ENCODE results near the gene DLL1. TPM values are rescaled to one million over a fixed set of nuclear protein-coding genes. Genes with fewer than 3 reads are reported as not detected.
"Not testable (repeated sequence)": the region's sequence is repeated elsewhere in the genome, so short reads cannot be mapped to it uniquely, and the experiment has no call there.

DLL1 gene
- total RNA-seq, 2 experiments from 2014 or later: 15.2 to 15.8 TPM

- Mint-ChIP-seq H3K27me3 (peaks cover 13% of the 10 kb centered on the region), H3K36me3 (no peaks in the 10 kb centered on the region), H3K27ac (no peak overlapping the region), H3K4me1 (no peaks in the 10 kb centered on the region), H3K4me3 (no peak overlapping the region), H3K9me3 (no peaks in the 10 kb centered on the region)
- POLR2A ChIA-PET: interaction anchor here (0.5 kb wide), 1 partner anchor 50 kb away, joined by 3 read pairs; no protein-coding TSS in a partner anchor
- no peak for ATAC-seq (ENCODE audit: low read depth)
- DNase-seq: no peak
Measured at GRCh38 chr6:170265655-170266054, 25.2 kb downstream of the DLL1 start.

- H3K4me1 Mint-ChIP-seq; H3K36me3 Mint-ChIP-seq; DNase-seq; ATAC-seq (ENCODE audit: low read depth); H3K27ac Mint-ChIP-seq; H3K4me3 Mint-ChIP-seq; POLR2A ChIA-PET; H3K9me3 Mint-ChIP-seq: not testable (repeated sequence)
- peaks cover 14% of the 10 kb centered on the region for H3K27me3 Mint-ChIP-seq
Measured at GRCh38 chr6:170264644-170265043, 26.2 kb downstream of the DLL1 start.

DNA sequence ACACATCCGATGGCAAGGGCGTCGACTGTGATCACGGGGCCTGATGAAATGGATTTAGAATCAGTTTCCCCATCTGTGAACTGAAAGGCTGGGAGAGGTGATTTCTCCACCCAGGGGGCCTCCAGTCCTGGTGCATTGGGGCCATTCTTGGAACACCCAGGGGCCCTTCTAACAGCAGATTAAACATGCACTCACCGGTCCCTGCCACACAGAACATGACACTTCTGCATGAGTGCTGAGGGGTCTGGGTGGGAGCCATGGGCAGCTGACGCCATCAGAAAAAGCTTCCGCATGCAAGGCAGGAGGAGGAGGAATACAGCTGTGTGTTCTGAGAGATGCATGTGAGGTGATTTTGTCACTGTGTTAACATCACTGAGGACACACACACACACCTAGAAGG, 26.8 kb downstream of the DLL1 start:
- Mint-ChIP-seq H3K4me3 (no peak overlapping the region), H3K27ac (no peak overlapping the region), H3K4me1 (no peaks in the 10 kb centered on the region), H3K36me3 (no peaks in the 10 kb centered on the region), H3K27me3 (peaks cover 10% of the 10 kb centered on the region), H3K9me3 (no peaks in the 10 kb centered on the region)
- ATAC-seq (ENCODE audit: low read depth) (no peak), DNase-seq (no peak)
- POLR2A ChIA-PET: no interaction called here

GRCh38 chr6:170263410-170263809, 27.5 kb downstream of the DLL1 start:
- no peaks in the 10 kb centered on the region for H3K9me3 Mint-ChIP-seq
- H3K27me3 Mint-ChIP-seq: peaks cover 14% of the 10 kb centered on the region
- no peak overlapping the region for H3K27ac Mint-ChIP-seq
- no peaks in the 10 kb centered on the region for H3K4me1 Mint-ChIP-seq
- H3K4me3 Mint-ChIP-seq: no peak overlapping the region
- H3K36me3 Mint-ChIP-seq: no peaks in the 10 kb centered on the region
- POLR2A ChIA-PET: no interaction called here
- DNase-seq (no peak), ATAC-seq (ENCODE audit: low read depth) (no peak)

DNA sequence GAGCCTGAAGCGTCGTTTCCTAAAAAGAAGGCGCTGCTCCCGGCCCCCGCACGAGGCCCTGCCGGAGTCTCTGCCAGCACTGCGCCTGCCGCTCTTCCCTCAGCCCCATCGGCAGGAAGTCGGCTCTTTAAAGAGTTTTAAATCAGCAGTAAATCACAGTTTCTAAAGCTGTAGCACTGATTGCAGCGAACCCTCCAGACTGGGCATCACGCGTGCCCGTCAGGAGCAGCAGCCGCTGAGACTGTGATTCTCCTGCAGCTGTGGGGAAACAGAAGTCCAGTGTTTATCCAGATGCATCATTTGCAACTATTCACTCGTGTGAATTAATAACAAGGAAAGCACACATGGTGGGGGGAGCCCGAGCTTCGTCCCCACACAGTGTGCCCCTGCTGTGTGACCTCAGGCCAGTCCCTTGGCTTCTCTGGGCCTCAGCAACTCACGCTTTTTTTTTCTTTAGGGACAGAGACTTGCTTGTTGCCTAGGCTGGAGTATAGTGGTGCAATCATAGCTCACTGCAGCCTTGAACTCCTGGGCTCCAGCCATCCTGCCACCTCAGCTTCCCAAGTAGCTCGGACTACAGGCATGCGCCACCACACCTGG, 28.3 kb downstream of the DLL1 start:
- Mint-ChIP-seq H3K27ac (no peak overlapping the region), H3K4me3 (no peak overlapping the region), H3K9me3 (no peaks in the 10 kb centered on the region), H3K4me1 (no peaks in the 10 kb centered on the region), H3K27me3 (peaks cover 14% of the 10 kb centered on the region), H3K36me3 (no peaks in the 10 kb centered on the region)
- ATAC-seq (ENCODE audit: low read depth) (no peak), DNase-seq (no peak)
- POLR2A ChIA-PET: interaction anchor here (0.6 kb wide), 1 partner anchor 183 kb away, joined by 3 read pairs; no protein-coding TSS in a partner anchor

GRCh38 chr6:170261643-170262488, 29.0 kb downstream of the DLL1 start:
- DNase-seq (no peak), ATAC-seq (ENCODE audit: low read depth) (no peak)
- Mint-ChIP-seq H3K9me3 (no peaks in the 10 kb centered on the region), H3K4me1 (no peaks in the 10 kb centered on the region), H3K36me3 (no peaks in the 10 kb centered on the region), H3K27ac (no peak overlapping the region), H3K27me3 (peaks cover 14% of the 10 kb centered on the region), H3K4me3 (no peak overlapping the region)
- POLR2A ChIA-PET: no interaction called here

DNA sequence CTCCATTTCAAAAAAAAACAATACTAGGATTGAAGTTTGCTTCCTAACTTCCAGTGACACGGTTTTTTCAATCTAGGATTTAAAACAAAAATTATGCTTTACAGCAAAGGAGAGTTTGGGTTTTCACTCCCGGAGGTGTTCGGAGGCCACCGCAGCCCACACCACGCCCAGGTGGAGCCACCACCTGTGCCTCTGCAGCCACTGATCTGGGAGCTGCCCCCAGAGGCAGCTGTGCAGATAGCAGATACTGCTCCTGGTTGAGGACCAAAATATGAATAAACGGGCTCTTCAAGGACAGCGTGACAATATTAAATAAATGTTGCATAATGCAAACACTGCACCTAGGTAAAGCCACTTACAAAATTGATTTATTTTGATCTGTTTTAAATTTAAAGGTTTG, 30.2 kb downstream of the DLL1 start:
- no peak overlapping the region for H3K27ac Mint-ChIP-seq
- H3K4me3 Mint-ChIP-seq: no peak overlapping the region
- no peak for DNase-seq
- H3K4me1 Mint-ChIP-seq: no peaks in the 10 kb centered on the region
- no peak for ATAC-seq (ENCODE audit: low read depth)
- peaks cover 14% of the 10 kb centered on the region for H3K27me3 Mint-ChIP-seq
- H3K36me3 Mint-ChIP-seq: no peaks in the 10 kb centered on the region
- POLR2A ChIA-PET: no interaction called here
- H3K9me3 Mint-ChIP-seq: no peaks in the 10 kb centered on the region

DNA sequence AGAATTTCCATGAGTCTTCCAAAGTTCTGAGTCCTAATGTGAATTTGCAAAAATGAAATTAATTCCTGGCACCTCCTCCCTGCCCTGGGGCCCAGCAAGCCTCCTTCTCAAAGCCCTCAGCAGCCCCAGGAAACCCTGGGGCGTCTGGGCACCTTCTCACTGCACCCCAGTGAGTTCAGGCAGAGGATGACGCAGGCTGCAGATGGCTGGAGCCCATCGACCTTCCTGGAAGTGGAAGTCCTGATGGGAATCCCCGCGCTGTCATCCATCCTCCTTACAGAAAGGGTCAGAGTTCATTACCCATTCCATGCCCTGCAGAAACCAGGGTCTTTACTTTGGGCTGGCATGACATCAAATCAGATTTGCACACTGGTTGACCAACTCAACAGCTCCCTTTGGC, 31.6 kb downstream of the DLL1 start:
- Mint-ChIP-seq H3K27ac (no peak overlapping the region), H3K4me3 (no peak overlapping the region), H3K36me3 (no peaks in the 10 kb centered on the region), H3K9me3 (no peaks in the 10 kb centered on the region), H3K4me1 (no peaks in the 10 kb centered on the region), H3K27me3 (peaks cover 17% of the 10 kb centered on the region)
- no peak for DNase-seq
- POLR2A ChIA-PET: no interaction called here
- ATAC-seq (ENCODE audit: low read depth): no peak

GRCh38 chr6:170258407-170258806, 32.5 kb downstream of the DLL1 start:
- DNase-seq (no peak), ATAC-seq (ENCODE audit: low read depth) (no peak)
- Mint-ChIP-seq H3K9me3 (no peaks in the 10 kb centered on the region), H3K4me3 (no peak overlapping the region), H3K27ac (no peak overlapping the region), H3K36me3 (no peaks in the 10 kb centered on the region), H3K4me1 (no peaks in the 10 kb centered on the region), H3K27me3 (peaks cover 17% of the 10 kb centered on the region)
- POLR2A ChIA-PET: no interaction called here

DNA sequence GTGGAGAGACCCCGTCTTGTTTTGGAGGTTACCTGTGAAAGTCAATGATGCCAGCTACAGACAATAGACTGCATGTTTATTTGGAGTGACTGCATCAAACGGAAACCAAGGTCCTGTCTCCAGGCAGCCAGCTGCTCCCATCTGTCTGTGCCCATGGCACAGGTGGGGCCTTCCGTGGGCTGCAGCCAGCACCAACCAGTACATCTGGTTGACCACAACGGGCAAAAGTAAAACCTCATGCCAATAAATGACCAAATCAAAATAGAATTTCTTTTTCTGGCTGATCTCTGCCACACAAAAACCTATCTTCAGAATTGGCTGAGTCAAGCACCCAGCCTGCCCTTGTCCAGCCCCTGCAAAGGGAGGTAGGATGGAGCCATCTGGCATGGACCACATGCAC, 33.5 kb downstream of the DLL1 start:
- POLR2A ChIA-PET: no interaction called here

GRCh38 chr6:170256641-170257040, 34.2 kb downstream of the DLL1 start:
- Mint-ChIP-seq H3K27me3 (peaks cover 12% of the 10 kb centered on the region), H3K4me1 (no peaks in the 10 kb centered on the region), H3K27ac (no peak overlapping the region), H3K36me3 (no peaks in the 10 kb centered on the region), H3K4me3 (no peak overlapping the region), H3K9me3 (no peaks in the 10 kb centered on the region)
- ATAC-seq (ENCODE audit: low read depth) (no peak), DNase-seq (no peak)
- POLR2A ChIA-PET: no interaction called here

More for the DNA sequence above, 33.5 kb downstream of the DLL1 start:
- H3K4me3 Mint-ChIP-seq: no peak overlapping the region
- H3K27me3 Mint-ChIP-seq: peaks cover 12% of the 10 kb centered on the region
- no peak for DNase-seq
- H3K9me3 Mint-ChIP-seq: no peaks in the 10 kb centered on the region
- H3K4me1 Mint-ChIP-seq: no peaks in the 10 kb centered on the region
- no peak for ATAC-seq (ENCODE audit: low read depth)
- no peaks in the 10 kb centered on the region for H3K36me3 Mint-ChIP-seq
- H3K27ac Mint-ChIP-seq: no peak overlapping the region

DNA sequence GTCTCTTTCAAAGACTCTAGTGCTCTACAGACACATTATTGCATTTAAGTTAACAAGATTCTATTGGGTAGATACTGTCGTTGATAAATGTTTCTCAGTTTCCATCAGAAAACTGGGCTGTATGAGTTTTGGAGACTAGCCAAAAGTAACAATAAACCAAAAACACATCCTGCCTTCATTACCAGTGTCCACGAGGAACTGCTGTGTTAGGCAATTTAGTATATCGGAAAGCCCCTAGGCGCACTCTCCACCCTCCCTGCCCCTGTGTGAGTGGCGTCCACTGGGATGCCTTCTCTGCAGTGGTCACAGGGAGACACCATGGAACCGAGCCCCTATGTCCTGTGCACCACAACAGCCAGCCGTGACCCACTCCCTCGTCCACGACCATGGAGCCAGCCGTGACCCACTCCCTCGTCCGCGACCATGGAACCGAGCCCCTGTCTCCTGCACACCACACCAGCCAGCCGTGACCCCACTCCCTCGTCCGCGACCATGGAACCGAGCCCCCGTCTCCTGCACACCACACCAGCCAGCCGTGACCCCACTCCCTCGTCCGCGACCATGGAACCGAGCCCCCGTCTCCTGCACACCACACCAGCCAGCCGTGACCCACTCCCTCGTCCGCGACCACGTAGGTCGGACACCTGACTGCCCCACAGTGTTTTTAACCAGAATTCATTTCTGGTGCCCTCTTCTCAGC, 35.3 kb downstream of the DLL1 start:
- ATAC-seq (ENCODE audit: low read depth) (no peak), DNase-seq (no peak)
- Mint-ChIP-seq H3K9me3 (no peaks in the 10 kb centered on the region), H3K27ac (no peak overlapping the region), H3K4me1 (no peaks in the 10 kb centered on the region), H3K36me3 (no peaks in the 10 kb centered on the region), H3K27me3 (peaks cover 10% of the 10 kb centered on the region), H3K4me3 (no peak overlapping the region)
- POLR2A ChIA-PET: no interaction called here

DNA sequence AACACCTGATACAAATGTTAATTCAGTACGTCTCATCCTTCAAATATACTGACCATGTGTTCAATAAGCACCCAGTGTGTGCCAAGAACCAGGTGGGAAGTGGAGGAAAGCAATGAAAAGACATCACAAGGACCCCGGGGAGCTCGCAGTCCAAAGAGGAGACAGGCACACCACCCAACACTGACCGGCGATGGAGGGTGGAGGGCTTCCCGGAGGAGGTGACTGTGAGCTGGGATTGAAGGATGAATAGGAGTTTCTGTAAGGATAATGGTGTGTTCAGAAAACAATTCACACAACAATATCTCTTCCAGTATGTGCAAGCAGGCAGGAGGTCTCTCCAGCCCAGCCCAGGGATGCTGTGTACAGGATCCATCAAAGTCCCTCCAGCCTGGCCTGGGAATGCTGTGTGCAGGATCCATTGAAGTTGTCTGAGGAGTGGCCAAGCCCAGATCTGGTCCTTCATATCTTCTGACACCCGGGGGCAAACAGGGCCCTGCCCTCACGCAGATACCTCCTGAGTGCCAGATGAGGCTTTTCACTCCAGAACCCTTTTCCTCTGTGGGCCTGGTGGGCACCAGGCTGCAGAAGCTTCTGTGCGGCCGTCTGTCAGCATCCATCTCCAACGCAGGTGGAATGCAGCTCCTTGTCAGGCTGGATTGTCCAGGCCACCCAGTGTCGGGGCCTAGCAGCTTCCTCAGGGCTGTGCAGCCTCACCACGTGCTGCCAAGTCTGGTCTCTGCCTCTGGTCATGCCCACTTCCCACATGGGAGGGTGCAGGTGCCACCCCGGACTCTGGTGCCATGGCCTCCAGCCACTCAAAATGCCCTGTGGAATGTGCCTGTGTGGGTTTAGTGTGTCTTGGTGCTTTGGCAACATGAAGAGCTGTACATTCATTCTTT, 36.3 kb downstream of the DLL1 start:
- H3K4me3 Mint-ChIP-seq: no peak overlapping the region
- ATAC-seq (ENCODE audit: low read depth) (no peak), DNase-seq (no peak)
- H3K9me3 Mint-ChIP-seq: no peaks in the 10 kb centered on the region
- H3K27ac Mint-ChIP-seq: no peak overlapping the region
- H3K27me3 Mint-ChIP-seq: peaks cover 8% of the 10 kb centered on the region
- POLR2A ChIA-PET: no interaction called here
- H3K4me1 Mint-ChIP-seq: no peaks in the 10 kb centered on the region
- H3K36me3 Mint-ChIP-seq: no peaks in the 10 kb centered on the region

All from activated naive CD8-positive, alpha-beta T cell treated with anti-CD3 and anti-CD28 coated beads, Interleukin-2, amount 10 ng/mL, durations not matched to agents 7 days and 5 days (primary cell).